Measurements from ENCODE around the gene PLPP4. TPM values are rescaled to one million over a fixed set of nuclear protein-coding genes. Genes with fewer than 3 reads are reported as not detected.

The PLPP4 gene
- total RNA-seq, 1 donor from 2014 or later: not detected

- CTCF ChIA-PET: no interaction called here
- no peaks in the 10 kb centered on the region for H3K36me3 Mint-ChIP-seq (ENCODE audit: low read depth)
- H3K27me3 Mint-ChIP-seq: peaks cover 35% of the 10 kb centered on the region
These were observed 2.2 kb downstream of the PLPP4 start for GRCh38 chr10:120459185-120459584.

GRCh38 chr10:120460186-120460585 lies 3.2 kb downstream of the PLPP4 start:
- Mint-ChIP-seq H3K36me3 (ENCODE audit: low read depth) (no peaks in the 10 kb centered on the region), H3K9me3 (no peaks in the 10 kb centered on the region), H3K27ac (no peak overlapping the region), H3K27me3 (peaks cover 28% of the 10 kb centered on the region), H3K4me1 (peaks cover 4% of the 10 kb centered on the region), H3K4me3 (no peak overlapping the region)
- intact Hi-C loops (cut with micrococcal nuclease): no loop called here
- no peak for TF ChIP-seq CTCF (IDR thresholded peaks at IDR 0.05)
- POLR2A ChIA-PET: no interaction called here
- CTCF ChIA-PET: no interaction called here
- DNase-seq: no peak
- no peak for ATAC-seq (ENCODE audit: low read depth)

More at GRCh38 chr10:120459185-120459584, 2.2 kb downstream of the PLPP4 start:
- intact Hi-C loops (cut with micrococcal nuclease): no loop called here
- DNase-seq (no peak), ATAC-seq (ENCODE audit: low read depth) (no peak)
- POLR2A ChIA-PET: no interaction called here
- Mint-ChIP-seq H3K27ac (no peak overlapping the region), H3K9me3 (no peaks in the 10 kb centered on the region), H3K4me3 (no peak overlapping the region), H3K4me1 (peaks cover 4% of the 10 kb centered on the region)
- no peak for TF ChIP-seq CTCF (IDR thresholded peaks at IDR 0.05)

DNA sequence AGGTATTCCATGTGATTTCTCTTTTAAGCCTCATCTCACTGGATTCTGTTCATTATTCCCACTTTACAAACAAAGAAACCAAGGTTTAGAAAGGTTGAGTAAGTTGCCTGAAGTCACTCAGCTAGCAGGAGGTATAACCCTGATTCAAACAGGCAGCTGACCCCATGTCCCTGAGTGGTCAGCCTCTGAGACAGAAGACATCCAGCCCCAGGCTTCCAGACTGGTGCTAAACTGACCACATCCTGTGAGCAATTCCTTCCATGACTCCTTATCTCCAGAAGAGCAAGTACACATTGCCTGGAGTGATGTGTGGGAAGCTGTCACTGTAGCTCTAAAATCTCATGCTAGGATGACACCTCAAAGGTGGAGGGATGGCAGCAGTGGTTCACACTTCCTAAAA lies 3.7 kb downstream of the PLPP4 start:
- H3K4me3 Mint-ChIP-seq: no peak overlapping the region
- ChIA-PET POLR2A (no interaction called here), CTCF (no interaction called here)
- TF ChIP-seq CTCF (IDR thresholded peaks at IDR 0.05): no peak
- no peaks in the 10 kb centered on the region for H3K36me3 Mint-ChIP-seq (ENCODE audit: low read depth)
- H3K4me1 Mint-ChIP-seq: peaks cover 4% of the 10 kb centered on the region
- ATAC-seq (ENCODE audit: low read depth): no peak
- H3K27me3 Mint-ChIP-seq: peaks cover 25% of the 10 kb centered on the region
- no peaks in the 10 kb centered on the region for H3K9me3 Mint-ChIP-seq
- H3K27ac Mint-ChIP-seq: no peak overlapping the region
- DNase-seq: no peak
- intact Hi-C loops (cut with micrococcal nuclease): no loop called here

DNA sequence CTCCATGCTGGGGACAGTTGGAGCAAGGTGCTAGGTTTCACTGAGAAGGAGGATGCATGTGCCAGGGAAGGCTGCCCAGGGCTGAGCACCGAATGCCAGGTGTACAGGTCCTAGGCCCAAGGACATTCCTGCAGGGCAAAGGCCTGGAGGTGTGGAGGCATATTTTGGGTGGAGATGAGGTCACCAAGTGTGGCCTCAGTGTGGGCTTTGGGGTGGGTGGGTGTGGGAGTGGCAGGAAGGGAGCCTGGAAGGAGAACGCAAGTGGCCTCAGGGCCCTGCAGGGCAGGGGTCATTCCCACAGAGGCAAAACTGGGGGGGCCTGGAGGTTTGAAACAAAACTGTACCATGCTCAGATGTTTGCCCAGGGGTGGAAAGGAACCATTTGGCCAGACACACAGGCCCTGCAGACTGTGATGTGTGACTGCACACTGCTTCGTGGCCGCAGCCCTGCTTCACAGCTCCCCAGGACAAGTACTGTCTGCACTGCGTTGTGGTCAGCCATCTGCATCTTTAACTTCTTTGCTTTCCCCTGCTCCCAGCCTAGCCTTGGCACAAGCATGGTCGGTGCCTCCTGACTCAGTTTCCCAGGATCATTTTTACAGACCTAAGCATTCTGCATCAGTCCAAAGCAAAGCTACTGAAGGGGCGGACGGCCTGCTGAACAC lies 5.1 kb downstream of the PLPP4 start:
- DNase-seq (no peak), ATAC-seq (ENCODE audit: low read depth) (no peak)
- H3K9me3 Mint-ChIP-seq: no peaks in the 10 kb centered on the region
- TF ChIP-seq CTCF (IDR thresholded peaks at IDR 0.05): no peak
- intact Hi-C loops (cut with micrococcal nuclease): no loop called here
- POLR2A ChIA-PET: no interaction called here
- peaks cover 2% of the 10 kb centered on the region for H3K4me1 Mint-ChIP-seq
- no peak overlapping the region for H3K4me3 Mint-ChIP-seq
- H3K27me3 Mint-ChIP-seq: peaks cover 18% of the 10 kb centered on the region
- CTCF ChIA-PET: no interaction called here
- no peaks in the 10 kb centered on the region for H3K36me3 Mint-ChIP-seq (ENCODE audit: low read depth)
- no peak overlapping the region for H3K27ac Mint-ChIP-seq

- H3K27me3 Mint-ChIP-seq: peaks cover 9% of the 10 kb centered on the region
- H3K4me3 Mint-ChIP-seq: no peak overlapping the region
- H3K4me1 Mint-ChIP-seq: no peaks in the 10 kb centered on the region
- H3K27ac Mint-ChIP-seq: no peak overlapping the region
- ChIA-PET CTCF (no interaction called here), POLR2A (no interaction called here)
- DNase-seq: no peak
- no peak for TF ChIP-seq CTCF (IDR thresholded peaks at IDR 0.05)
- H3K9me3 Mint-ChIP-seq: no peaks in the 10 kb centered on the region
- H3K36me3 Mint-ChIP-seq (ENCODE audit: low read depth): no peaks in the 10 kb centered on the region
- ATAC-seq (ENCODE audit: low read depth): no peak
- intact Hi-C loops (cut with micrococcal nuclease): no loop called here
These were observed 8.1 kb downstream of the PLPP4 start for GRCh38 chr10:120465138-120465537.
